ENCODE results near the gene E2F7.

E2F7 gene

DNA sequence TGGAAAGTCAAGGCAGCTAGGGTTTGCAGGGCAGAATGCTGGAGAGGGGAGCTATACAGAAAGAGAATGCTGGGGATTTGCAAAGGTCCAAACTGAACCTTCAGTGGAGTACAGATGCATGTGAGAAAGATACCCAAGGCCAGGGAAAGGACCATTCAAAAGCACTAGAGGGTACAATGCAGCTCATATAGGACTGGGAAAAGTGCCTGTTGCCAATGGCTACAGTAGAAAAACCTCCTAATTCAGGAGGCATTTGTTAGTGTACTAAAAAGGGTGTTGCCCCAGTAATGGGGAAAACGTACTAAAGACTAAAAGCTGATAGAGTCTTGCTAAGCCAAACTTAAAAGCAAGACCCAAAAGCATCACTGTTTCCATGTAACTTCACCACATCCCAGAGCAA is 30.1 kb downstream of the E2F7 start:
- Histone ChIP-seq H3K9me3 (ENCODE audit: insufficient read depth, low read length, severe bottlenecking) (no peaks in the 10 kb centered on the region), H3K36me3 (ENCODE audit: insufficient read depth, low read length) (peaks cover 96% of the 10 kb centered on the region), H3K27me3 (ENCODE audit: insufficient read depth, low read length, poor library complexity) (no peaks in the 10 kb centered on the region), H3K4me2 (ENCODE audit: insufficient read depth, low read length) (no peak overlapping the region), H4K20me1 (ENCODE audit: insufficient read depth, low read length) (peaks cover 3% of the 10 kb centered on the region; the same call in 1 of the 2 replicates), H3K9ac (ENCODE audit: low read depth, low read length) (no peak overlapping the region), H3K4me1 (ENCODE audit: insufficient read depth, low read length) (no peaks in the 10 kb centered on the region), H3K27ac (ENCODE audit: low read length) (no peak overlapping the region), H3K4me3 (ENCODE audit: low read depth in 1 of 2, low read length in 2 of 2) (no peak overlapping the region), H3K79me2 (ENCODE audit: insufficient read depth, low read length) (peaks cover 16% of the 10 kb centered on the region), H2AFZ (ENCODE audit: low read depth, low read length) (no peak overlapping the region)
- ATAC-seq (ENCODE audit: insufficient read depth, low read depth) (no peak), DNase-seq (no peak)
- TF ChIP-seq, protein P1, sequence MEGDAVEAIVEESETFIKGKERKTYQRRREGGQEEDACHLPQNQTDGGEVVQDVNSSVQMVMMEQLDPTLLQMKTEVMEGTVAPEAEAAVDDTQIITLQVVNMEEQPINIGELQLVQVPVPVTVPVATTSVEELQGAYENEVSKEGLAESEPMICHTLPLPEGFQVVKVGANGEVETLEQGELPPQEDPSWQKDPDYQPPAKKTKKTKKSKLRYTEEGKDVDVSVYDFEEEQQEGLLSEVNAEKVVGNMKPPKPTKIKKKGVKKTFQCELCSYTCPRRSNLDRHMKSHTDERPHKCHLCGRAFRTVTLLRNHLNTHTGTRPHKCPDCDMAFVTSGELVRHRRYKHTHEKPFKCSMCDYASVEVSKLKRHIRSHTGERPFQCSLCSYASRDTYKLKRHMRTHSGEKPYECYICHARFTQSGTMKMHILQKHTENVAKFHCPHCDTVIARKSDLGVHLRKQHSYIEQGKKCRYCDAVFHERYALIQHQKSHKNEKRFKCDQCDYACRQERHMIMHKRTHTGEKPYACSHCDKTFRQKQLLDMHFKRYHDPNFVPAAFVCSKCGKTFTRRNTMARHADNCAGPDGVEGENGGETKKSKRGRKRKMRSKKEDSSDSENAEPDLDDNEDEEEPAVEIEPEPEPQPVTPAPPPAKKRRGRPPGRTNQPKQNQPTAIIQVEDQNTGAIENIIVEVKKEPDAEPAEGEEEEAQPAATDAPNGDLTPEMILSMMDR (IDR thresholded peaks at IDR 0.05; ENCODE audit: borderline replicate concordance, extremely low read depth, low read length, poor library complexity, severe bottlenecking): no peak
- no peak for TF ChIP-seq EZH2 (IDR thresholded peaks at IDR 0.05; ENCODE audit: borderline replicate concordance, low read depth, low read length, severe bottlenecking)

DNA sequence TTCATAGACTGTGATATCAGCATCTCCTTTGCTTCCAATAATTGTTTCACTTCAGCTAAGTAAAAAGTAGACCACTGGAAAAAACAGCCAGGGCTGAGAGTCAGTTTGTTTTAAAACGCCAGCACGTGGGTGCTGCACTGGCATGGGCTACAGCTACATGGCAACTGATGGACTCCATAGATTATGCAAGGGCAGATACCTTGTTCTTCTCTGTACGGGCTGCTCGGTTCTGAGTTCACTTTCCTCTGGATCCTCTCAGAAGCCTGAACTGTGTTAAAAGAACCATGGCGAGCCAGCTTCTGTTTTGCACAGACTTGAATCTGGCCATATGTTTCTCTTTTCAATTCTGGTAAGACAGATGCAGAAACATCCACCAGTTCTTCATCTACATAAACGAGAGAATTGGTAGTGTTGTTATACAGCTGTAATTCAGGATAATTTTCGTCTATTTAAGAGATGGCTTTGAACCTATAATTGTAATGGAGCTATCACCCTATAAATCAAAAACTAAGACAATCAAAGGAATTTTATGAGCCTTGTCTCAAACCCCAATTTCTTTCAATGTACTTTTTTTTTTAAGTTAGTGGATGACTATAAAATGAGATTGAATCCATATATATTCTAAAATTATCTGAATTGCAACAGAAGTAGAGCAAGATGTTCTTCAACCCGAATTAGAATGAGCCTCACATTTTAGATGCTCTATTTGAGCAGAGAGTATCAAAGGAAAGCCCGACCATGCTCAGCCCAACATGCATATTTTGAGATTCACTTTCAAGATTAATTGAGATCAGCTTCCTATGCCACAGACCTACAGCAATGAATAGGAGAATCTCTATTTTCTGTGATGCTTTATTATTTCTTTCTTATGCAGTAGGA is 31.5 kb downstream of the E2F7 start:
- H3K27ac ChIP-seq (ENCODE audit: low read length): no peak overlapping the region
- H3K79me2 ChIP-seq (ENCODE audit: insufficient read depth, low read length): peaks cover 6% of the 10 kb centered on the region
- no peak overlapping the region for H3K4me2 ChIP-seq (ENCODE audit: insufficient read depth, low read length)
- no peaks in the 10 kb centered on the region for H3K9me3 ChIP-seq (ENCODE audit: insufficient read depth, low read length, severe bottlenecking)
- H3K4me1 ChIP-seq (ENCODE audit: insufficient read depth, low read length): no peaks in the 10 kb centered on the region
- H2AFZ ChIP-seq (ENCODE audit: low read depth, low read length): no peak overlapping the region
- H3K36me3 ChIP-seq (ENCODE audit: insufficient read depth, low read length): peaks cover 96% of the 10 kb centered on the region
- DNase-seq (no peak), ATAC-seq (ENCODE audit: insufficient read depth, low read depth) (no peak)
- H3K4me3 ChIP-seq (ENCODE audit: low read depth in 1 of 2, low read length in 2 of 2): no peak overlapping the region
- no peak overlapping the region for H3K9ac ChIP-seq (ENCODE audit: low read depth, low read length)
- no peaks in the 10 kb centered on the region for H3K27me3 ChIP-seq (ENCODE audit: insufficient read depth, low read length, poor library complexity)
- peaks cover 7% of the 10 kb centered on the region; the same call in 1 of the 2 replicates for H4K20me1 ChIP-seq (ENCODE audit: insufficient read depth, low read length)
- TF ChIP-seq EZH2 (IDR thresholded peaks at IDR 0.05; ENCODE audit: borderline replicate concordance, low read depth, low read length, severe bottlenecking): no peak
- TF ChIP-seq, protein P1 (IDR thresholded peaks at IDR 0.05; ENCODE audit: borderline replicate concordance, extremely low read depth, low read length, poor library complexity, severe bottlenecking): no peak

DNA sequence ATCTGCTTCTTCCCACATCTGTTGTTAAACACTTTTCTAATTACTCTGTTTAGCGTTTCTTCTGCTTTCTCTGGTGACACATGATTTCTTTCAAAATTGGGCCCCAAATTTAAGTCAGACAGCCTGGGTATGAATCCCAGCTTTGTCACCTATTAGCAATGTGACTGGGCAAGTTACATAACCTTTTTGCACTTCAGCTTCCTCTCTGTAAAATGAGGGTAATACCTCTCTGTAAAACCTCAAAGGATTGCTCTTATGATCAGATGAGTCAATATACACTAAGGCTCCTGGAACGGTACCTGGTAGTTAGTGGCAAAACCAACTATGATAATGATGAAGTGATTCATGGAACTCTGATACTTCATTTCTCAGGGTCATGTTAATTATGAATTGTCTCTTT is 33.0 kb downstream of the E2F7 start:
- no peaks in the 10 kb centered on the region for H3K9me3 ChIP-seq (ENCODE audit: insufficient read depth, low read length, severe bottlenecking)
- ATAC-seq (ENCODE audit: insufficient read depth, low read depth) (no peak), DNase-seq (no peak)
- H3K36me3 ChIP-seq (ENCODE audit: insufficient read depth, low read length): peaks cover 97% of the 10 kb centered on the region
- TF ChIP-seq, protein P1 (IDR thresholded peaks at IDR 0.05; ENCODE audit: borderline replicate concordance, extremely low read depth, low read length, poor library complexity, severe bottlenecking): no peak
- TF ChIP-seq EZH2 (IDR thresholded peaks at IDR 0.05; ENCODE audit: borderline replicate concordance, low read depth, low read length, severe bottlenecking): no peak
- H3K4me2 ChIP-seq (ENCODE audit: insufficient read depth, low read length): no peak overlapping the region
- peaks cover 4% of the 10 kb centered on the region for H3K79me2 ChIP-seq (ENCODE audit: insufficient read depth, low read length)
- no peak overlapping the region for H3K27ac ChIP-seq (ENCODE audit: low read length)
- H4K20me1 ChIP-seq (ENCODE audit: insufficient read depth, low read length): peaks cover 7% of the 10 kb centered on the region
- no peaks in the 10 kb centered on the region for H3K4me1 ChIP-seq (ENCODE audit: insufficient read depth, low read length)
- H3K9ac ChIP-seq (ENCODE audit: low read depth, low read length): no peak overlapping the region
- no peak overlapping the region for H2AFZ ChIP-seq (ENCODE audit: low read depth, low read length)
- H3K4me3 ChIP-seq (ENCODE audit: low read depth in 1 of 2, low read length in 2 of 2): no peak overlapping the region
- H3K27me3 ChIP-seq (ENCODE audit: insufficient read depth, low read length, poor library complexity): no peaks in the 10 kb centered on the region
